Activated T-helper 2 cell treated with anti-CD3 and anti-CD28 coated beads, Interferon-gamma antibody, Interleukin-2, Interleukin-4, amounts not matched to agents 10 μg/mL and 5 μg/mL and 100 μg/mL, durations not matched to agents 14 hours and 24 hours and 36 hours (primary cell): ENCODE data around the gene FANK1. TPM values are rescaled to one million over a fixed set of nuclear protein-coding genes. Genes with fewer than 3 reads are reported as not detected.
"Not testable (repeated sequence)": the region's sequence is repeated elsewhere in the genome, so short reads cannot be mapped to it uniquely, and the experiment has no call there.

Experiments used
- DNase-seq: peaks from one replicate; pipeline ENCODE4 v3.0.0; 2021; ENCODE audit warnings: low spot score
- H3K27ac Mint-ChIP-seq: one replicate; pipeline ENCODE4 v1.8.0; 2021; ENCODE audit warnings: mixed read lengths
- H3K27me3 Mint-ChIP-seq: one replicate; pipeline ENCODE4 v1.8.0; 2021; ENCODE audit warnings: low read depth, mixed read lengths
- H3K36me3 Mint-ChIP-seq: one replicate; pipeline ENCODE4 v1.8.0; 2021; ENCODE audit warnings: low read depth, mixed read lengths
- H3K4me1 Mint-ChIP-seq: one replicate; pipeline ENCODE4 v1.8.0; 2021; ENCODE audit warnings: low read depth, mixed read lengths
- H3K4me3 Mint-ChIP-seq: one replicate; pipeline ENCODE4 v1.8.0; 2021; ENCODE audit warnings: low read depth, mild to moderate bottlenecking, moderate library complexity, mixed read lengths
- H3K9me3 Mint-ChIP-seq: one replicate; pipeline ENCODE4 v1.8.0; 2021; ENCODE audit warnings: mixed read lengths
- intact Hi-C: fragments of 100-400 bp; cut with micrococcal nuclease; formaldehyde crosslinking; loops from one replicate; pipeline ENCODE4 v1.15.1; 2023
- total RNA-seq: library from RNA; stranded (reverse); gene quantifications from 2 replicates; pipeline ENCODE4 v1.2.3, GENCODE V29; 2022

The FANK1 gene
- total RNA-seq, 1 donor from 2014 or later, result not detected

- not testable (repeated sequence) for H3K27ac Mint-ChIP-seq, DNase-seq, H3K36me3 Mint-ChIP-seq, H3K9me3 Mint-ChIP-seq
- Mint-ChIP-seq H3K27me3 (peaks cover 26% of the 10 kb centered on the region), H3K4me1 (peaks cover 17% of the 10 kb centered on the region), H3K4me3 (peak overlapping the region; percentile 86)
- intact Hi-C loops, result loop anchor here (10.0 kb wide), 1 partner anchor 173 kb away; no protein-coding TSS in a partner anchor
These were observed 953 bp downstream of the FANK1 start for GRCh38 chr10:125897317-125897716.

GRCh38 chr10:125900963-125901362, 4.6 kb downstream of the FANK1 start:
- H3K9me3 Mint-ChIP-seq, H3K4me1 Mint-ChIP-seq, H3K4me3 Mint-ChIP-seq, H3K27ac Mint-ChIP-seq, intact Hi-C loops, DNase-seq, H3K36me3 Mint-ChIP-seq: not testable (repeated sequence)
- peaks cover 15% of the 10 kb centered on the region for H3K27me3 Mint-ChIP-seq

GRCh38 chr10:125903135-125903640, 6.8 kb downstream of the FANK1 start:
- H3K27me3 Mint-ChIP-seq, H3K36me3 Mint-ChIP-seq, H3K4me3 Mint-ChIP-seq, H3K9me3 Mint-ChIP-seq, DNase-seq, intact Hi-C loops, H3K4me1 Mint-ChIP-seq, H3K27ac Mint-ChIP-seq: not testable (repeated sequence)

- H3K4me3 Mint-ChIP-seq, H3K9me3 Mint-ChIP-seq, H3K4me1 Mint-ChIP-seq, H3K27me3 Mint-ChIP-seq, intact Hi-C loops, H3K36me3 Mint-ChIP-seq, DNase-seq, H3K27ac Mint-ChIP-seq: not testable (repeated sequence)
These were observed 9.0 kb downstream of the FANK1 start for GRCh38 chr10:125905069-125905994.

GRCh38 chr10:125907598-125907997, 11.2 kb downstream of the FANK1 start:
- intact Hi-C loops, H3K36me3 Mint-ChIP-seq, DNase-seq, H3K27ac Mint-ChIP-seq, H3K4me1 Mint-ChIP-seq, H3K4me3 Mint-ChIP-seq, H3K9me3 Mint-ChIP-seq, H3K27me3 Mint-ChIP-seq: not testable (repeated sequence)

GRCh38 chr10:125908813-125909212, 12.4 kb downstream of the FANK1 start:
- H3K36me3 Mint-ChIP-seq, H3K27ac Mint-ChIP-seq, DNase-seq, intact Hi-C loops, H3K4me1 Mint-ChIP-seq, H3K4me3 Mint-ChIP-seq, H3K9me3 Mint-ChIP-seq, H3K27me3 Mint-ChIP-seq: not testable (repeated sequence)

GRCh38 chr10:125909491-125909890, 13.1 kb downstream of the FANK1 start:
- DNase-seq, H3K36me3 Mint-ChIP-seq, H3K9me3 Mint-ChIP-seq, H3K4me1 Mint-ChIP-seq, H3K27me3 Mint-ChIP-seq, intact Hi-C loops, H3K27ac Mint-ChIP-seq, H3K4me3 Mint-ChIP-seq: not testable (repeated sequence)

- Mint-ChIP-seq H3K9me3 (no peaks in the 10 kb centered on the region), H3K4me1 (no peaks in the 10 kb centered on the region), H3K36me3 (no peaks in the 10 kb centered on the region), H3K27me3 (no peaks in the 10 kb centered on the region), H3K27ac (no peak overlapping the region), H3K4me3 (no peak overlapping the region)
- intact Hi-C loops, result no loop called here
- no peak for DNase-seq
These were observed 14.8 kb downstream of the FANK1 start for GRCh38 chr10:125911145-125911544.

- DNase-seq, result no peak
- H3K27me3 Mint-ChIP-seq, result no peaks in the 10 kb centered on the region
- no peak overlapping the region for H3K4me3 Mint-ChIP-seq
- no peak overlapping the region for H3K27ac Mint-ChIP-seq
- no peaks in the 10 kb centered on the region for H3K9me3 Mint-ChIP-seq
- H3K36me3 Mint-ChIP-seq, result no peaks in the 10 kb centered on the region
- H3K4me1 Mint-ChIP-seq, result no peaks in the 10 kb centered on the region
- intact Hi-C loops, result no loop called here
These were observed 15.6 kb downstream of the FANK1 start for GRCh38 chr10:125911990-125912389.

- intact Hi-C loops, H3K36me3 Mint-ChIP-seq, H3K27ac Mint-ChIP-seq, H3K9me3 Mint-ChIP-seq, H3K4me1 Mint-ChIP-seq, H3K27me3 Mint-ChIP-seq, DNase-seq, H3K4me3 Mint-ChIP-seq: not testable (repeated sequence)
These were observed 16.9 kb downstream of the FANK1 start for GRCh38 chr10:125913277-125913676.

- no peak overlapping the region for H3K27ac Mint-ChIP-seq
These were observed 20.6 kb downstream of the FANK1 start for GRCh38 chr10:125916977-125917376.

GRCh38 chr10:125917704-125918361, 21.5 kb downstream of the FANK1 start:
- intact Hi-C loops, H3K27me3 Mint-ChIP-seq, DNase-seq, H3K4me3 Mint-ChIP-seq, H3K27ac Mint-ChIP-seq, H3K36me3 Mint-ChIP-seq, H3K9me3 Mint-ChIP-seq, H3K4me1 Mint-ChIP-seq: not testable (repeated sequence)

More at GRCh38 chr10:125916977-125917376, 20.6 kb downstream of the FANK1 start:
- Mint-ChIP-seq H3K27me3 (peaks cover 2% of the 10 kb centered on the region), H3K4me1 (no peaks in the 10 kb centered on the region), H3K9me3 (peaks cover 4% of the 10 kb centered on the region), H3K4me3 (no peak overlapping the region), H3K36me3 (no peaks in the 10 kb centered on the region)
- DNase-seq, result no peak
- intact Hi-C loops, result no loop called here
